ENCODE data around the gene RHBDD1. TPM values are rescaled to one million over a fixed set of nuclear protein-coding genes. Genes with fewer than 3 reads are reported as not detected.

The RHBDD1 gene
- polyA plus RNA-seq, 2 of the 4 experiments (the other 2 are of a cell fraction), result 8.3 to 46.9 TPM

- DNase-seq (ENCODE audit: low read depth in 1 of 2, low spot score in 1 of 2), result no peak
- WGBS (ENCODE audit: missing lambda C conversion rate), result 45% methylated on average over 2 of the region's 2 CpGs
- ChIA-PET POLR2A (no interaction called here), CTCF (interaction anchor here (1.2 kb wide), 1 partner anchor 158 kb away, joined by 3 read pairs; no protein-coding TSS in a partner anchor)
- Histone ChIP-seq H3K4me3 (no peak overlapping the region), H3K9me3 (no peaks in the 10 kb centered on the region), H3K4me1 (no peaks in the 10 kb centered on the region), H3K4me2 (no peak overlapping the region), H3K27ac (no peak overlapping the region)
- ATAC-seq, result no peak
- no peak for FAIRE-seq
- no peak for TF ChIP-seq E2F6 (IDR thresholded peaks at IDR 0.05; ENCODE audit: borderline replicate concordance, low read depth)
- no peak for TF ChIP-seq ZSCAN20 (CRISPR knock-in tag; IDR thresholded peaks at IDR 0.05)
- TF ChIP-seq MAFK (IDR thresholded peaks at IDR 0.05; ENCODE audit: partially characterized antibody), result no peak
- no peak for TF ChIP-seq MYC (IDR thresholded peaks at IDR 0.05; ENCODE audit: borderline replicate concordance, low read length)
- no peak for TF ChIP-seq CBX2 (IDR thresholded peaks at IDR 0.05; ENCODE audit: borderline replicate concordance, low read depth)
- no peak for TF ChIP-seq NPAS2 (CRISPR knock-in tag; IDR thresholded peaks at IDR 0.05; ENCODE audit: borderline replicate concordance)
Measured at GRCh38 chr2:226828191-226828590, 7.7 kb upstream of the RHBDD1 start.

- FAIRE-seq (no peak), DNase-seq (ENCODE audit: low read depth in 1 of 2, low spot score in 1 of 2) (no peak), ATAC-seq (no peak)
- Histone ChIP-seq H3K4me3 (no peak overlapping the region), H3K4me2 (no peak overlapping the region), H3K27ac (no peak overlapping the region), H3K4me1 (peaks cover 11% of the 10 kb centered on the region; the same call in 2 of the 3 replicates), H3K9me3 (no peaks in the 10 kb centered on the region)
- TF ChIP-seq ATOH8 (CRISPR knock-in tag; IDR thresholded peaks at IDR 0.05; ENCODE audit: low read depth) (no peak), HES2 (IDR thresholded peaks at IDR 0.05) (no peak), HOXB13 (CRISPR knock-in tag; IDR thresholded peaks at IDR 0.05; ENCODE audit: low read depth) (no peak), SREBF2 (IDR thresholded peaks at IDR 0.05) (no peak), POLR2AphosphoS2 (conservative IDR thresholded peaks at IDR 0.05; ENCODE audit: low read length) (no peak), EP300 (IDR thresholded peaks at IDR 0.05) (no peak), MAX (IDR thresholded peaks at IDR 0.05) (no peak), HOXA7 (CRISPR knock-in tag; IDR thresholded peaks at IDR 0.05) (no peak), NR3C1 (IDR thresholded peaks at IDR 0.05) (no peak), E2F6 (IDR thresholded peaks at IDR 0.05; ENCODE audit: borderline replicate concordance, low read depth) (no peak), ZSCAN20 (CRISPR knock-in tag; IDR thresholded peaks at IDR 0.05) (no peak), JUN (IDR thresholded peaks at IDR 0.05) (no peak), ZFP36 (IDR thresholded peaks at IDR 0.05; ENCODE audit: borderline replicate concordance, partially characterized antibody) (no peak), FOSL2 (IDR thresholded peaks at IDR 0.05) (no peak), FOSL2 (CRISPR knock-in tag; IDR thresholded peaks at IDR 0.05) (no peak), CHD4 (IDR thresholded peaks at IDR 0.05; ENCODE audit: borderline replicate concordance) (no peak), ZC3H11A (IDR thresholded peaks at IDR 0.05) (no peak), HOXB5 (CRISPR knock-in tag; IDR thresholded peaks at IDR 0.05) (no peak), RARB (CRISPR knock-in tag; IDR thresholded peaks at IDR 0.05) (no peak), PHF8 (IDR thresholded peaks at IDR 0.05; ENCODE audit: borderline replicate concordance, low read depth) (no peak), REST (IDR thresholded peaks at IDR 0.05) (no peak)
- WGBS (ENCODE audit: missing lambda C conversion rate), result 81% methylated on average over 8 of the region's 8 CpGs
- ChIA-PET POLR2A (no interaction called here), CTCF (interaction anchor here (1.0 to 1.3 kb wide), 2 partner anchors 28 to 30 kb away, joined by 3 to 4 read pairs; no protein-coding TSS in a partner anchor)
Measured at GRCh38 chr2:226829721-226830631, 5.9 kb upstream of the RHBDD1 start.
